Measurements from ENCODE around the gene REXO2.

Gene REXO2

DNA sequence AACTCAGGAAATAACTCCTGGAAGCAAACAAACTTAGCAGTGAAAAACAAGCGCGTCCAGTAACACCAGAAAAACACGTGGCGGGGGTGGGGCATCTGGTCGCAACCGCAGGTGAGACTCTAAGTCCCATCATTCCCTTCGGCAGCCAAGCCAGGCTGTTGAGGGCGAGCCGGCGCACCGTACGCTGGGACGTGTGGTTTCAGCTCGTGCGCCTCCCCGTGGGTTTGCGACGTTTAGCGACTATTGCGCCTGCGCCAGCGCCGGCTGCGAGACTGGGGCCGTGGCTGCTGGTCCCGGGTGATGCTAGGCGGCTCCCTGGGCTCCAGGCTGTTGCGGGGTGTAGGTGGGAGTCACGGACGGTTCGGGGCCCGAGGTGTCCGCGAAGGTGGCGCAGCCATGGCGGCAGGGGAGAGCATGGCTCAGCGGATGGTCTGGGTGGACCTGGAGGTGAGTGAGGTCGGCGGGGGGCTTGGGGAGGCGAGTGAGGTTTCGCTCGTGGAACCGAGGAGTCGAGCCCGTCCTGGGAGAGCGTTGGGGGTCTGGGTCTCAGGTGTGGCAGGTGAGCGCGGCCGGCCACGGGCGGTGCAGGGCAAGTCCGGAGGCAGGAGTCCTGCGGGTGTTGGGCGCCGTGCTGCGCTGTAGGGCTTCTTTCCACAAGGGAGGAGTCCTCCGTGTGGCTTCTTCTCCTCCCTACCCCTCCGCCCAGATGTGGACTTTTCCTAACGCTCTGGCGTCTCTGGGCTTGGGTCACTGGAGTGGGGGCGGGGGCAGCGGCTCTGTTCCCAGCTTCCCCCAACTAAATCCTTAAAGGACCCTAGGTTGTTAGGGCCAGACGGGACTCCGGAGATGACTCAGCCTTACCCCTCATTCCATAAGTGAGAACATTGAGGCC, at the start of gene REXO2:
Gene REXO2 (plus strand): TSS at position 239 of the 892 bp plus-strand sequence. CDS start 62 bp downstream, at position 301.
- TF ChIP-seq ZNF274 (IDR thresholded peaks at IDR 0.05; ENCODE audit: low read depth, low read length) (no peak), SUZ12 (IDR thresholded peaks at IDR 0.05; ENCODE audit: extremely low read depth, insufficient read depth, insufficient read length) (no peak), YY1 (IDR thresholded peaks at IDR 0.05; ENCODE audit: insufficient read depth, insufficient read length) (no peak)

DNA sequence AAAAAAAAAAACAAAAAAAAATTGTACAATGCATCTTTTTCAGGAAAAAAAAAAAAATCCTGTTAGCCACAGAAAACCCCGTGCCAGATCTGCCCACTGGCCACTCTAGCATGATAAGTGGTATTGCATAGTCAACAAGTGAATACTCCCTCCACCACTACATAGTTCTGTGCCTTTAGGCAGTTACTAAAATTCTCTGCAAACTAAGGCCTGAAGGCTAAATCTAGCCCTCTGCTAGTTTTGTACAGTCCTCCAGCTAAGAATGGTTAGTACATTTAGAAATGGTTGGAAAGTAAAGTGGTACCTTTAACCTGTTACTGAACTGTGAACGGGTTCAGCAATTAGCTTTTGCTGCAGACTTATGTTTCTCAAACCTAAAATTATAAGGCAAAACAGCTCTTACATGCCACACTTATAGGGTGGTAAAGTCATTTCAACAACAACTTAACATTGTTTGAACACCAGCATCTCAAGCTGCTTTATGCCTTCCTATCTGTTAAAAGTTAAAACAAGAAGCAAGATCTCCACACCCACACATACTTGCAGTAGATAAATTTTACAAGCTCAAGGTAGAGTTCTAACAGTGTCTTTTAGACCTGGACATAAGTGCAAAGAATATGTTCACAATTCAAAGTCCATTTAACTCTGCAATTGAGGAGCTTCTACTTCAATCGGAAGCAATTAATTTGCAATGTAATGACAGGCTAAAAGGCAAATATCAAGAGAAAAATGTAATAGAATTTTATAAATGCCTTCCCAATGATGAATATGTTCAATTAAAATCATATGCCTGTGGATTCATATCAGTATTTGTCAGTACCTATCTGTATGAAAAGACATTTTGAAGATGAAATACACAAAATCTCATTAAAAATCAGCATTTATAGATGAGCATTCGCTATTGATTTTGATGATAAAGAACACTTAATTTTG, 46.3 kb upstream of the REXO2 start:
- TF ChIP-seq YY1 (IDR thresholded peaks at IDR 0.05; ENCODE audit: insufficient read depth, insufficient read length): no peak
- no peak for TF ChIP-seq ZNF274 (IDR thresholded peaks at IDR 0.05; ENCODE audit: low read depth, low read length)
- no peak for TF ChIP-seq SUZ12 (IDR thresholded peaks at IDR 0.05; ENCODE audit: extremely low read depth, insufficient read depth, insufficient read length)
- Histone ChIP-seq H3K9ac (ENCODE audit: insufficient read length, low read depth) (no peak overlapping the region), H3K36me3 (ENCODE audit: insufficient read depth, insufficient read length, low read length) (no peaks in the 10 kb centered on the region), H3K4me1 (ENCODE audit: insufficient read depth, insufficient read length) (no peaks in the 10 kb centered on the region), H3K9me3 (ENCODE audit: insufficient read depth, low read length) (no peaks in the 10 kb centered on the region), H3K4me3 (ENCODE audit: insufficient read length, low read depth) (no peak overlapping the region), H3K27me3 (ENCODE audit: insufficient read depth, insufficient read length) (no peaks in the 10 kb centered on the region)
- DNase-seq (ENCODE audit: low read depth, low spot score): no peak

More for the DNA sequence above, at the start of gene REXO2:
- Histone ChIP-seq H3K9ac (ENCODE audit: insufficient read length, low read depth) (peak within 1 kb of the TSS; percentile 97), H3K4me3 (ENCODE audit: insufficient read length, low read depth) (peak within 1 kb of the TSS; percentile 96), H3K9me3 (ENCODE audit: insufficient read depth, low read length) (no peaks in the 10 kb centered on the region), H3K36me3 (ENCODE audit: insufficient read depth, insufficient read length, low read length) (peaks cover 36% of the 10 kb centered on the region), H3K4me1 (ENCODE audit: insufficient read depth, insufficient read length) (no peaks in the 10 kb centered on the region), H3K27me3 (ENCODE audit: insufficient read depth, insufficient read length) (no peaks in the 10 kb centered on the region)
- peak; percentile 85 for DNase-seq (ENCODE audit: low read depth, low spot score)

- Histone ChIP-seq H3K9me3 (ENCODE audit: insufficient read depth, low read length) (no peaks in the 10 kb centered on the region), H3K36me3 (ENCODE audit: insufficient read depth, insufficient read length, low read length) (no peaks in the 10 kb centered on the region), H3K4me3 (ENCODE audit: insufficient read length, low read depth) (no peak overlapping the region), H3K4me1 (ENCODE audit: insufficient read depth, insufficient read length) (no peaks in the 10 kb centered on the region), H3K27me3 (ENCODE audit: insufficient read depth, insufficient read length) (no peaks in the 10 kb centered on the region), H3K9ac (ENCODE audit: insufficient read length, low read depth) (no peak overlapping the region)
- DNase-seq (ENCODE audit: low read depth, low spot score): no peak
- TF ChIP-seq YY1 (IDR thresholded peaks at IDR 0.05; ENCODE audit: insufficient read depth, insufficient read length) (no peak), ZNF274 (IDR thresholded peaks at IDR 0.05; ENCODE audit: low read depth, low read length) (no peak), SUZ12 (IDR thresholded peaks at IDR 0.05; ENCODE audit: extremely low read depth, insufficient read depth, insufficient read length) (no peak)
Observed at GRCh38 chr11:114395736-114396135, 43.5 kb upstream of the REXO2 start.

GRCh38 chr11:114396916-114397315, 42.4 kb upstream of the REXO2 start:
- no peak for DNase-seq (ENCODE audit: low read depth, low spot score)
- no peaks in the 10 kb centered on the region for H3K36me3 ChIP-seq (ENCODE audit: insufficient read depth, insufficient read length, low read length)
- no peaks in the 10 kb centered on the region for H3K27me3 ChIP-seq (ENCODE audit: insufficient read depth, insufficient read length)
- no peak overlapping the region for H3K4me3 ChIP-seq (ENCODE audit: insufficient read length, low read depth)
- no peaks in the 10 kb centered on the region for H3K9me3 ChIP-seq (ENCODE audit: insufficient read depth, low read length)
- TF ChIP-seq SUZ12 (IDR thresholded peaks at IDR 0.05; ENCODE audit: extremely low read depth, insufficient read depth, insufficient read length) (no peak), ZNF274 (IDR thresholded peaks at IDR 0.05; ENCODE audit: low read depth, low read length) (no peak), YY1 (IDR thresholded peaks at IDR 0.05; ENCODE audit: insufficient read depth, insufficient read length) (no peak)
- H3K4me1 ChIP-seq (ENCODE audit: insufficient read depth, insufficient read length): no peaks in the 10 kb centered on the region
- H3K9ac ChIP-seq (ENCODE audit: insufficient read length, low read depth): no peak overlapping the region

DNA sequence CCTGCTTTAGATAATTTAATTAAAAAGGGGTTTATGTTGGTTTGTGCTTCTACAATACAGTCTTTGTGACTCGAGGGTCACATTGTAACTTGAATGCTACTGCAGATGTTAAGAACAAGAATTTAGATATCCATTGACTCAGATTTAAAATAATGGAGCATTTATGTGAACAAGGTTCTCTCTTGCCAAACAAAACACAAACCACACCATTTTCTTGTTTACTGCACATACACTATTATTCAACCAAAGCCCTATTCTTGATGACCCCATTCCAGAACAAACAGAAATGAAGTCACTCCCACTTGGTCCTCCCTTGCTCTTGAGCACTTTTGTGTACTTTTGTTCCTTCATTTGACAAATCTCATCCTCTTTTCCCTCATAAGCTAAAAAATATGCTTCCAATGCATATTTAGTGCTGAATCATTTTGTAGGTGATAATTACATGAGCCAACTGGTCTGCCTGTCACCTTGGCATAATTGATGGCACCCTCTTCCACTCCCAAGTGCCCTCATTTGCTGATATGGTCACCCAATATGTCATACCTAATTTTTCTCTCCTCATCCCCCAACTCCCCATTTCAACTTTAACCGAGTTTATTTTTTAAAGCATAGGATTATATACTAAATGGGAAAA, 41.8 kb upstream of the REXO2 start:
- H3K27me3 ChIP-seq (ENCODE audit: insufficient read depth, insufficient read length): no peaks in the 10 kb centered on the region
- no peak overlapping the region for H3K9ac ChIP-seq (ENCODE audit: insufficient read length, low read depth)
- TF ChIP-seq SUZ12 (IDR thresholded peaks at IDR 0.05; ENCODE audit: extremely low read depth, insufficient read depth, insufficient read length) (no peak), ZNF274 (IDR thresholded peaks at IDR 0.05; ENCODE audit: low read depth, low read length) (no peak), YY1 (IDR thresholded peaks at IDR 0.05; ENCODE audit: insufficient read depth, insufficient read length) (no peak)
- DNase-seq (ENCODE audit: low read depth, low spot score): no peak
- no peaks in the 10 kb centered on the region for H3K9me3 ChIP-seq (ENCODE audit: insufficient read depth, low read length)
- H3K4me1 ChIP-seq (ENCODE audit: insufficient read depth, insufficient read length): no peaks in the 10 kb centered on the region
- H3K4me3 ChIP-seq (ENCODE audit: insufficient read length, low read depth): no peak overlapping the region
- H3K36me3 ChIP-seq (ENCODE audit: insufficient read depth, insufficient read length, low read length): no peaks in the 10 kb centered on the region

DNA sequence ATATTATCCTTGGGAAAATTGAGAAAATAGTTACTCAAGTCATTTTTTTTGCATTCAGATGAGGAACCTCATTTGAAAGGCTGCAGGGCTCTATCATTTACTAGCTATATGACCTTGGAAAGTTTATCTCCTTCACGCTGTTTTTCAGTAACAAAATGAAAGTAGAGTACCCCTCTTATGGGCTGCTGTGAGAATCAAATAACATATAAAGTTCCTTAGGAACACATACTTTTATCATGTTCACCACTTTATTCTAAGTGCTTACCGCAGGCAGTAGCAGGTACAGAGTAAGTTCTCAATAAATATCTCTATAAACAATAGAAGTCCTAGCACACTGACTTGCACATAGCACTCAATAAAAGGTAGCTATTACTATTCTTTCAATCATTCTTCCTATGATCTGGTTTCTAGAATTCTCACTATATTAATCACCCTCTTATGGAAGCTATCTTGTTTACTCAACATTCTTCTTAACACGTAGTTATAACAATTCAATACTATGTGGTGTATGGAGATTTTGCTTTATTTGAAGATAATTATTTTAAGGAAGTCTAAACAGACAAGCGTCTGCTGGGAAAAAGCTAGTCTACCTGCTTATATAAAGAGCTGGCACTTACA, 40.9 kb upstream of the REXO2 start:
- no peak for DNase-seq (ENCODE audit: low read depth, low spot score)
- peaks cover 9% of the 10 kb centered on the region for H3K36me3 ChIP-seq (ENCODE audit: insufficient read depth, insufficient read length, low read length)
- H3K9ac ChIP-seq (ENCODE audit: insufficient read length, low read depth): no peak overlapping the region
- no peak overlapping the region for H3K4me3 ChIP-seq (ENCODE audit: insufficient read length, low read depth)
- H3K27me3 ChIP-seq (ENCODE audit: insufficient read depth, insufficient read length): no peaks in the 10 kb centered on the region
- no peaks in the 10 kb centered on the region for H3K9me3 ChIP-seq (ENCODE audit: insufficient read depth, low read length)
- no peaks in the 10 kb centered on the region for H3K4me1 ChIP-seq (ENCODE audit: insufficient read depth, insufficient read length)
- TF ChIP-seq YY1 (IDR thresholded peaks at IDR 0.05; ENCODE audit: insufficient read depth, insufficient read length) (no peak), SUZ12 (IDR thresholded peaks at IDR 0.05; ENCODE audit: extremely low read depth, insufficient read depth, insufficient read length) (no peak), ZNF274 (IDR thresholded peaks at IDR 0.05; ENCODE audit: low read depth, low read length) (no peak)
